GDM1 (cell line): ENCODE data around the gene OLFM1.

Experiments
- DNase-seq: peaks from one replicate; lab custom pipeline; 2025; lab: John Stamatoyannopoulos, UW

Gene OLFM1

GRCh38 chr9:135087489-135087792, at the start of gene OLFM1:
OLFM1 (plus strand) TSS chr9:135087668; CDS start chr9:135087990, 322 bp downstream.
- no peak for DNase-seq

DNA sequence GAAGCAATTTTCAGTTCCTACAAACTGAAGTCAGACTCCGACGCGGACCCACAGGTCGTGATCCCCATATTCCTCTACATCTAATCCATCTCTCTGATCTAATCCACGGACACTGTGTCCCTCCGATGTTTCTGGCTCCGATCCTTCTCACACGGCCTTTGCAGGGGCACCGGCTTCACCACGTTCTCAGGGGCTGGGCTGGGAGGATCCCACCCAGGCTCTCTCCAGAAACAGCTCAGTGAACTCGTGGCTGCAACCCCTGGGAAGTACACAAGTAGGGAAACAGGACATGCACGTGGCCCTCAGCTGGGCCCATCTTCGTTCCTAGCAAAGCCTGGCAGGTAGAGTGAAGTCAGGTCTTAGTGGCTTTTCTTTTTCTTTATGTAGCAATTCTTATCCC, 49.1 kb upstream of the OLFM1 start:
- DNase-seq = no peak

DNA sequence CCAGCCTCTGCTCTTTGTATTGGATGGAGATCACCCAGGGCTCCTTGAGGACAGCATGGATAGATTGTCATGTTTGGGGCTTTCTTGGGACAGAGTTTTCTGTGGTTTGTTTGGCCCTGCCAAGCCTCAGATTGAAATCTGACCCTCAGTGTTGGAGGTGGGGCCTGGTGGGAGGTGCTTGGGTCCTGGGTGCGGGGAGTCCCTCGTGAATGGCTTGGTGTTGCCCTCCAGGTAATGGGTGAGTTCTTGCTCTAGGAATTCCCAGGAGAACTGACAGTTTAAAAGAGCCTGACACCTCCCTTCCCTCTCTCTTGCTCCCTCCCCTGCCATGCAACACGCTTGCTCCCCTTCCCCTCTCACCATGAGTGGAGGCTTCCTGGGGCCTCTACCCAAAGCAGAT, 48.6 kb upstream of the OLFM1 start:
- DNase-seq = no peak

- DNase-seq = no peak
Observed at GRCh38 chr9:135039266-135039870, 48.1 kb upstream of the OLFM1 start.

- DNase-seq = no peak
Observed at GRCh38 chr9:135039916-135040645, 47.4 kb upstream of the OLFM1 start.

- no peak for DNase-seq
Observed at GRCh38 chr9:135040892-135041291, 46.6 kb upstream of the OLFM1 start.

DNA sequence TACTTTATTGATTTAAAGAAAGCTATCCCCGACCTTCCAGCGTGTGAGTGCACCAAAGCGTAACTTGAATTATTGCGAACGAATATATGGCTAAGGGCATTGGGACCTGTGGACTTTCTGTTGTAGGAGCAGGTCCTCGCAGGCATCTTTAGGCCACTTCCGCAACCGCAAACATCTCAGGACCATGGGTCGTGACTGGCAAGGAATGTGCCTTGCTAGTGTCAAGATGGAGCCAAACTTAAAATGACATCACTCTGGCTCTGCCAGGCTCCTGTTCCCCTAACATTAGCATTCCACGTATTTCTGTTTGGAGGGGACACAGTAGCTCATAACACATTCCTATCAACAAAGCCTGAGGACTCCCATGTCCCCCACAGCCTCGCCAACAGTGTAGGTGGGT, 44.1 kb upstream of the OLFM1 start:
- no peak for DNase-seq

GRCh38 chr9:135045264-135045927, 42.1 kb upstream of the OLFM1 start:
- no peak for DNase-seq

DNA sequence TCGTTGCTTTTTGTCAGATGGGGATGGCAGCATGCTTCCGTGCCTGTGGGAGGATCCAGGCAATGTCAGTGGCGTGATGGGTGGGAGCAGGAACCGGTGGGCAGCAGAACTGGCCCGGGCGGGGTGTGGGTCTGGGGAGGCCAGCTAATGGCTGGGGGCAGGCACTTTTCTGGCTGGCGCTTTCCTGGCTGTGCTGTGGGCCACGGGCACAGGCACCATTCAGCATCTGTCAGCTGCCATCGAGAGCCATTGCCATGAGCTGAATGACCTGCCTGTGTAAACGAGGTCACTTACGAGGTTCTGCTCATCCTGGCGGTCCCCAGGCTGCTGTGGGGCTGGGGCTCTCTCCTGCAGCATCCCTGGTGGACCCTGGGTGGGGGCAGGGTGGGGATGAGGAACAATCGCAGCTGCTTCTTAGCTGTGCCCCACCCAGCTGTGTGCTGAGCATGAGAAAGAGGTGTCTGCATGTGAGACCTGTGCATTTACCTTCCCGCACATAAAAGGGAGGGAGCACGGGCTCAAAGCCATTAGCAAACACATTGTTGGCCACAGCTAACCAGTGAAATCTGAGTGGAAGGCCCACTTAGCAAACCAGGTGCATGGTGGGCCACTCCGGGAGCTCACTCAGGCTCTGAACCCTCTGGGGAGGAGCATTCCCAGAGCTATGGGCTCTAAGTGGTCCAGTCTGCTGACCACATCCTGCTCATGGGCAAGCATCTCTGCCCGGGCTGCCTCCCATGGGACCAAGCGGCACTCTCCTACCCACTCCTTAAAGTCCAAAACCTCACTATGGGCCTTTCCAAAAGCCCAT, 41.3 kb upstream of the OLFM1 start:
- DNase-seq = no peak

DNA sequence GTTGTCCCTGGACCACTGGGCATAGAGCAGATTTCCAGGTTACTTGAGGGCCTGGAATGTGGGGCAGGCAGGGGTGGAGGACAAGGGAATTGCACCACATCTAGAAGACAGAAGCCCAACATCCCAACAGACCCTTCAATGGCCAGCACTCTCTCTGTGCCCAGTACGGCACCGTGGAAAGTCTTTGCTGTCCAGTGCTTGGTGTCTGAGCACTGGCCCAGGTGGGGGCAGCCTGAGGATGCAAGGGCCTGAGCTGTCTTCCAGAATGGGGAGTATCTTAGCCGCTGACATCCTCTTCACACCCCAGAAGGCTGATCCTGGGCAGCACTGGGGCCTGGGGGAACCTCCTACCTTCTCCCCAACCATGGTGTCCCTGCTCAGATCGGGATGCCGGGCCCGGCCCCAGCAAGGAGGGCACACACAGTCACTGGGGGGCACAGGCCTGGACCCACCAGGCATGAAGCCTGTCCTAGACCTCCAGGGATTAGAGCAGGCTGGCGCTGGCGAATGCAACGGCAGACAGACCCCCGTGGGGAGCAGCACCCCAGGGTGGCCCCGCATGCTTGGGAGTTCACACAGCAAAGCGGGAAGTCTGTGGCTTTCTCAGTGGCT, 40.6 kb upstream of the OLFM1 start:
- no peak for DNase-seq

DNA sequence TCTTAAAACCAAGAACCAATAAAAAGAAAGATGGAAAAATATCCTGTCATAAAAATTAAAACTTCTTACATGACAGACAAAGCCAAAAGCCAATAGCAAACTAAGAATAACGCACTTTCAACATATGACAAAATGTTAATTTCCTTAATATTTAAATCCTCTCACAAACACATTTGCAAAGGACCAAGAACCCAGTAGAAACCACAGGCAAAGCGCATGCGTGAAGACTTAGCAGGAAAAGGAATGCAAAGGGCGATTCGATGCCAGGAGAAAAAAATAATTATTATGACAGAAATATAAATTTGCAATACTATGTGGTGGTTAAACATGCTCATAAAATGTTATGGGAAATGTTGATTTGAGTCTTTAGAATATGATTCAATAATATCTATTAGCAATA, 39.9 kb upstream of the OLFM1 start:
- no peak for DNase-seq

GRCh38 chr9:135048046-135048757, 39.3 kb upstream of the OLFM1 start:
- DNase-seq = no peak

GRCh38 chr9:135048758-135049444, 38.6 kb upstream of the OLFM1 start:
- DNase-seq = no peak

DNA sequence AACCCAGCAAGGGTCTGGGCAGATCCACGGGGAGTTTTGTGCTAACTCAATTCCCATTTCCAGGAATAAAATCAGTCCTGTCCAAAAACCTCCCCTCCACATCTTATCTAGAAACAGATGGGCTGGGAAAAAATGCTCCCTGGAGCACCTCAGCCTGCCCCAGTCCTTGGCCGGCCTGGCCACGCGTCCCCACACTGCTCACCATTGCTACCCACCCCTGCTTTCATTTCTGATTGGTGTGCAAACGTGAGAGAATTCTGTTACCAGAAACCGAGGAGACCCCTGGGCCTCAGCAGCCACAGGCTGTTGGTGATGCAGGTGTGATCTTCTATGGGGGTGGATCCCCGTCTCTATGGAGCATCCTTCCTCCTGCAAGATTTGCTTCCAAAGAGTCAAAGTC, 38.0 kb upstream of the OLFM1 start:
- no peak for DNase-seq

- DNase-seq = no peak
Observed at GRCh38 chr9:135050072-135050990, 37.1 kb upstream of the OLFM1 start.

DNA sequence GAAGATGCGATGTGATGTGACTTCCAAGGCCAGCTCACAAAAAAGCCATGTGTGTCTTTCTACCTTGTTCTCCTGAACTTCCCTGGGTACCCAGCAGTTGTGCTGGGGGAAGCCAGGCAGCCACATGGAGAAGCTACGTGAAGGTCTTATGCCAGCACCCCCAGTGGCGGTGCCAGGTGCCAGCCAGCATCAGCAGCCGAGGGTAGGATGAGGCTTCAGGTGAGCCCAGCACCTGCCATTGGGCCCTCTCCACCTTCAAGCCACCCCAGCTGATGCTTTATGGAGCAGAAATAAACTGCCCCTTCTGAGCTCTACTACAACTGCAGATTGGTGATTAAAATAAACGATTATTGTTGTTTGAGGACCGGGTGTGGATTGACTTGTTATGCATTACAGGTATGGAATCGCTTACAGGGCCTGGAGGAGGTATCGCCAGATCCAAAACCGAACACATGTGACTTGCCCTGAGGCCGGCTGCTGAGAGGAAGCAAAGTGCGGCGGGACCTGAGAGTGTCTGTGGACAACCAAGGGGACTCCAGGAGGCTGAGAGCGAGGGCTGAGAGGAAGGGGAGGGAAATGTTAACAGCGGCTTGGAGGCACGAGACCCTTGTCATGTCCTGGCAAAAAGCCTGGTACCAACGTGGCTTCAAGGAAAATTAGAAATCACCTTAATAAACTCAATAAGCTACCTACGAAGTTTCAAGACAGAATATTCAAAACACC, 36.0 kb upstream of the OLFM1 start:
- DNase-seq = no peak

DNA sequence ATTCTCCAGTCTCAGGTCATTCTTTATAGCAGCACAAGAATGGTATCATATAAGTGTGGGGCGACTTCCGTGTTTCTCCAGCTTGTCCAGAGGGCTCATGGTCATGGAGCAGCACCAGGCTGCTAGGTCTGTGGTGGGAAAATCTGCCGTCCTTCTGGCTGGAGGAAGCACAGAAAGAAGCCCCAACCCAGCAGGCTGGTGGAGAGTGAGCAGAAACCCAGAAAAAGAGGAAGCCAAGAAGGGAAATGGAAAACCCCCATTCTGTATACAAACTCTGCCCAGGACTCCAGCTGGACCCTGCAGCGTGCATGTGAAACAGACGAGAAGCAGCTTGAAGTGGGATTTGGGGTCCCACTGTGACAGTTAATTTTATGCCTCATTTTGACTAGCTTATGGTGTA, 34.3 kb upstream of the OLFM1 start:
- no peak for DNase-seq

GRCh38 chr9:135055181-135055580, 32.3 kb upstream of the OLFM1 start:
- no peak for DNase-seq

DNA sequence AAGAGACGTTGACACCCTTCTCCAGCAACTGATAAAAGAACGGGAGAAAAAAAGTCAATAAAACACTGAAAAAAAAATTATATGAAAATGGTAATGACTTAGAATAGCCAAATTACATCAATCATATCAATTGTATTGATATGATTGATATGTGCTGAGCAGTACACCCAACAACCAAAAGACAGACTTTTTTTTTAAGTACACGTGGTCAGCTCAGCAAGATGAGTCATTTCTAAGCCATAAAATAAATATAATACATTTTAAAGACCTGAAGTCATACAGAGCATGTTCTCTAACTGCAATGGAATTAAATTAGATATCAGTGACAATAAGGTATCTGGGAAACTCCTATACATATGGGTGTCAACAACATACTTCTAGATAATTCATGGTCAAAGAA, 30.9 kb upstream of the OLFM1 start:
- DNase-seq = no peak
